ENCODE measurements around the gene SOX8. TPM values are rescaled to one million over a fixed set of nuclear protein-coding genes. Genes with fewer than 3 reads are reported as not detected.

SOX8 gene
- polyA plus RNA-seq, 1 donor from 2014 or later: 3.9 TPM

DNA sequence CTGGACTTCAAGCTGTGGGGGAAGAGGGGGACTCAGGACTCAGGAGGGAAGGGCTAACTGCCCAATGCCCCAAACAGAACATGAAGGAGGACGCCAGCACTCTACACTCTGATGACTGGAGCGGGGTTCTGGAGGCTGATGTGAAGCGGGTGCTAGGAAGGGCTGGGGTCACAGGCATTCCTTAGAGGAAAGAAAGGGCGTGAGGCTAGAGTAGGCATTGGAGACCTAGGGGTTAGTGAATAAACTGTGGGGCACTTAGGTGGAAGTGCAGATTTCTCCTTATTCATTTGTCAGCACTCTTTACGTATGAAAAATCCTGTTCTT, 10.0 kb upstream of the SOX8 start:
- Histone ChIP-seq H3K4me3 (ENCODE audit: low read length) (no peak overlapping the region), H3K4me2 (ENCODE audit: low read length) (no peak overlapping the region), H3K9ac (ENCODE audit: low read length) (no peak overlapping the region), H3K27me3 (ENCODE audit: insufficient read depth, low read depth, low read length) (no peaks in the 10 kb centered on the region), H3K79me2 (replicated peaks; ENCODE audit: insufficient read depth, low read length) (peaks cover 3% of the 10 kb centered on the region), H3K27ac (ENCODE audit: low read length) (no peak overlapping the region), H3F3A (ENCODE audit: insufficient read depth, low read length, poor library complexity, severe bottlenecking) (peaks cover 4% of the 10 kb centered on the region), H3K9me2 (ENCODE audit: insufficient read depth, low read length) (no peaks in the 10 kb centered on the region), H3K36me3 (ENCODE audit: insufficient read depth, low read length) (no peaks in the 10 kb centered on the region), H4K20me1 (ENCODE audit: insufficient read depth) (peaks cover 5% of the 10 kb centered on the region), H3K9me3 (ENCODE audit: low read length) (no peaks in the 10 kb centered on the region), H2AFZ (ENCODE audit: low read depth, low read length) (no peak overlapping the region)
- TF ChIP-seq EP300 (conservative IDR thresholded peaks at IDR 0.05; ENCODE audit: poor library complexity, severe bottlenecking) (no peak), MXI1 (conservative IDR thresholded peaks at IDR 0.05; ENCODE audit: poor library complexity, severe bottlenecking) (no peak), SMC3 (conservative IDR thresholded peaks at IDR 0.05; ENCODE audit: poor library complexity) (no peak), TAF1 (IDR thresholded peaks at IDR 0.05; ENCODE audit: low read depth) (no peak), EZH2 (IDR thresholded peaks at IDR 0.05; ENCODE audit: borderline replicate concordance, insufficient read depth, low read length, poor library complexity, severe bottlenecking) (no peak), POLR2AphosphoS5 (IDR thresholded peaks at IDR 0.05) (no peak), RAD21 (conservative IDR thresholded peaks at IDR 0.05) (no peak)
- TF ChIP-seq, protein P1, sequence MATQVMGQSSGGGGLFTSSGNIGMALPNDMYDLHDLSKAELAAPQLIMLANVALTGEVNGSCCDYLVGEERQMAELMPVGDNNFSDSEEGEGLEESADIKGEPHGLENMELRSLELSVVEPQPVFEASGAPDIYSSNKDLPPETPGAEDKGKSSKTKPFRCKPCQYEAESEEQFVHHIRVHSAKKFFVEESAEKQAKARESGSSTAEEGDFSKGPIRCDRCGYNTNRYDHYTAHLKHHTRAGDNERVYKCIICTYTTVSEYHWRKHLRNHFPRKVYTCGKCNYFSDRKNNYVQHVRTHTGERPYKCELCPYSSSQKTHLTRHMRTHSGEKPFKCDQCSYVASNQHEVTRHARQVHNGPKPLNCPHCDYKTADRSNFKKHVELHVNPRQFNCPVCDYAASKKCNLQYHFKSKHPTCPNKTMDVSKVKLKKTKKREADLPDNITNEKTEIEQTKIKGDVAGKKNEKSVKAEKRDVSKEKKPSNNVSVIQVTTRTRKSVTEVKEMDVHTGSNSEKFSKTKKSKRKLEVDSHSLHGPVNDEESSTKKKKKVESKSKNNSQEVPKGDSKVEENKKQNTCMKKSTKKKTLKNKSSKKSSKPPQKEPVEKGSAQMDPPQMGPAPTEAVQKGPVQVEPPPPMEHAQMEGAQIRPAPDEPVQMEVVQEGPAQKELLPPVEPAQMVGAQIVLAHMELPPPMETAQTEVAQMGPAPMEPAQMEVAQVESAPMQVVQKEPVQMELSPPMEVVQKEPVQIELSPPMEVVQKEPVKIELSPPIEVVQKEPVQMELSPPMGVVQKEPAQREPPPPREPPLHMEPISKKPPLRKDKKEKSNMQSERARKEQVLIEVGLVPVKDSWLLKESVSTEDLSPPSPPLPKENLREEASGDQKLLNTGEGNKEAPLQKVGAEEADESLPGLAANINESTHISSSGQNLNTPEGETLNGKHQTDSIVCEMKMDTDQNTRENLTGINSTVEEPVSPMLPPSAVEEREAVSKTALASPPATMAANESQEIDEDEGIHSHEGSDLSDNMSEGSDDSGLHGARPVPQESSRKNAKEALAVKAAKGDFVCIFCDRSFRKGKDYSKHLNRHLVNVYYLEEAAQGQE (IDR thresholded peaks at IDR 0.05; ENCODE audit: borderline replicate concordance): no peak
- TF ChIP-seq, protein P2, sequence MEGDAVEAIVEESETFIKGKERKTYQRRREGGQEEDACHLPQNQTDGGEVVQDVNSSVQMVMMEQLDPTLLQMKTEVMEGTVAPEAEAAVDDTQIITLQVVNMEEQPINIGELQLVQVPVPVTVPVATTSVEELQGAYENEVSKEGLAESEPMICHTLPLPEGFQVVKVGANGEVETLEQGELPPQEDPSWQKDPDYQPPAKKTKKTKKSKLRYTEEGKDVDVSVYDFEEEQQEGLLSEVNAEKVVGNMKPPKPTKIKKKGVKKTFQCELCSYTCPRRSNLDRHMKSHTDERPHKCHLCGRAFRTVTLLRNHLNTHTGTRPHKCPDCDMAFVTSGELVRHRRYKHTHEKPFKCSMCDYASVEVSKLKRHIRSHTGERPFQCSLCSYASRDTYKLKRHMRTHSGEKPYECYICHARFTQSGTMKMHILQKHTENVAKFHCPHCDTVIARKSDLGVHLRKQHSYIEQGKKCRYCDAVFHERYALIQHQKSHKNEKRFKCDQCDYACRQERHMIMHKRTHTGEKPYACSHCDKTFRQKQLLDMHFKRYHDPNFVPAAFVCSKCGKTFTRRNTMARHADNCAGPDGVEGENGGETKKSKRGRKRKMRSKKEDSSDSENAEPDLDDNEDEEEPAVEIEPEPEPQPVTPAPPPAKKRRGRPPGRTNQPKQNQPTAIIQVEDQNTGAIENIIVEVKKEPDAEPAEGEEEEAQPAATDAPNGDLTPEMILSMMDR (IDR thresholded peaks at IDR 0.05; ENCODE audit: poor library complexity, severe bottlenecking): no peak

DNA sequence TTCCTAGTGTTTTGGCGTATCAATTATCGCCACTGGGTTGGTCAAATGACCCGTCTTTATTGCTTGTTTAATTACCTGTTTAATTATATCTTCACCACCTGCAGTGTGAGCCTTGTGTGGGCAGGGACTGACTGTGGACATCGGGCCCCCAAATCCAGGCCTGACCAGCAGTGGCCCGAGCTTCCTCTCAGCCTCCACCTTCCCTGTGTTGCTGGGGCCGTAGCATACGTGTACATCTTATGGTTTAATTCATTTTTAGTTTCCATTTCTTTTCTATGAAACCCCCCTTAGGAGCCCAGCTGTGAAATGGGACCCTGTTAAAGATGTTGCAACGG, 9.6 kb upstream of the SOX8 start:
- no peak for TF ChIP-seq RAD21 (conservative IDR thresholded peaks at IDR 0.05)
- TF ChIP-seq EZH2 (IDR thresholded peaks at IDR 0.05; ENCODE audit: borderline replicate concordance, insufficient read depth, low read length, poor library complexity, severe bottlenecking): no peak
- no peak for TF ChIP-seq TAF1 (IDR thresholded peaks at IDR 0.05; ENCODE audit: low read depth)
- TF ChIP-seq EP300 (conservative IDR thresholded peaks at IDR 0.05; ENCODE audit: poor library complexity, severe bottlenecking): no peak
- TF ChIP-seq POLR2AphosphoS5 (IDR thresholded peaks at IDR 0.05): no peak
- TF ChIP-seq, protein P1 (IDR thresholded peaks at IDR 0.05; ENCODE audit: borderline replicate concordance): no peak
- no peak for TF ChIP-seq SMC3 (conservative IDR thresholded peaks at IDR 0.05; ENCODE audit: poor library complexity)
- TF ChIP-seq, protein P2 (IDR thresholded peaks at IDR 0.05; ENCODE audit: poor library complexity, severe bottlenecking): no peak
- no peak for TF ChIP-seq MXI1 (conservative IDR thresholded peaks at IDR 0.05; ENCODE audit: poor library complexity, severe bottlenecking)
- Histone ChIP-seq H3K9me3 (ENCODE audit: low read length) (no peaks in the 10 kb centered on the region), H3K27ac (ENCODE audit: low read length) (no peak overlapping the region), H2AFZ (ENCODE audit: low read depth, low read length) (no peak overlapping the region), H4K20me1 (ENCODE audit: insufficient read depth) (peaks cover 5% of the 10 kb centered on the region), H3K9me2 (ENCODE audit: insufficient read depth, low read length) (no peaks in the 10 kb centered on the region), H3K27me3 (ENCODE audit: insufficient read depth, low read depth, low read length) (no peaks in the 10 kb centered on the region), H3K4me2 (ENCODE audit: low read length) (no peak overlapping the region), H3K79me2 (replicated peaks; ENCODE audit: insufficient read depth, low read length) (peaks cover 3% of the 10 kb centered on the region), H3K9ac (ENCODE audit: low read length) (no peak overlapping the region), H3K36me3 (ENCODE audit: insufficient read depth, low read length) (no peaks in the 10 kb centered on the region), H3K4me3 (ENCODE audit: low read length) (no peak overlapping the region), H3F3A (ENCODE audit: insufficient read depth, low read length, poor library complexity, severe bottlenecking) (peaks cover 4% of the 10 kb centered on the region)

Measured in neural cell (in vitro differentiated cells).